Naive thymus-derived CD4-positive, alpha-beta T cell (primary cell): ENCODE measurements around the gene DPP10. TPM values are rescaled to one million over a fixed set of nuclear protein-coding genes. Genes with fewer than 3 reads are reported as not detected.

ENCODE experiments used
- ATAC-seq: fragments of 150-1000 bp; cut with Tn5 transposase; 2 replicates; pipeline ENCODE4 v1.10.0; 2021; ENCODE audit warnings: mild to moderate bottlenecking, moderate library complexity
- CTCF ChIA-PET: fragments of 350-600 bp; sonication (Branson Sonifier 250); formaldehyde crosslinking; loops from one replicate; lab custom pipeline; 2021; ENCODE audit warnings: antibody characterized with exemption; lab: Charles Lee
- POLR2A ChIA-PET: fragments of 350-600 bp; sonication (Branson Sonifier 250); formaldehyde crosslinking; loops from one replicate; lab custom pipeline; 2021; ENCODE audit warnings: antibody characterized with exemption, inconsistent platforms; lab: Charles Lee
- DNase-seq, 9 donors: peaks; one replicate each; pipeline versions ENCODE4 v3.0.0 to v3.0.0-alpha.2; 2020 to 2022; ENCODE audit warnings: mixed read lengths in 1 of 9
- H3K27ac ChIP-seq: one replicate; pipeline ENCODE4 v1.7.0; 2013; ENCODE audit warnings: mild to moderate bottlenecking, low read depth, low read length, moderate library complexity
- H3K27me3 ChIP-seq, 2 donors: one replicate each; pipeline ENCODE4 v1.7.0; 2013; ENCODE audit warnings: low read length in 2 of 2, mild to moderate bottlenecking in 2 of 2, moderate library complexity in 2 of 2; ENCODE audit not compliant: control insufficient read depth in 2 of 2, insufficient read depth in 2 of 2
- H3K36me3 ChIP-seq, 3 experiments: 1 replicate in 2 of 3; 2 replicates in 1 of 3; pipeline ENCODE4 v1.7.0; 2013; ENCODE audit warnings: low read length in 3 of 3, mild to moderate bottlenecking in 3 of 3, moderate library complexity in 1 of 3; ENCODE audit not compliant: insufficient read depth in 3 of 3, control insufficient read depth in 2 of 3
- H3K4me1 ChIP-seq, 2 donors: one replicate each; pipeline ENCODE4 v1.7.0; 2013; ENCODE audit warnings: low read length in 2 of 2, mild to moderate bottlenecking in 2 of 2, moderate library complexity in 1 of 2; ENCODE audit not compliant: control insufficient read depth in 2 of 2, insufficient read depth in 2 of 2
- H3K4me3 ChIP-seq: 2 replicates; pipeline ENCODE4 v1.7.0; 2013; ENCODE audit warnings: mild to moderate bottlenecking, low read length
- H3K9me3 ChIP-seq, 3 experiments: 1 replicate in 2 of 3; 2 replicates in 1 of 3; pipeline ENCODE4 v1.7.0; 2013; ENCODE audit warnings: low read length in 3 of 3; ENCODE audit not compliant: control insufficient read depth in 2 of 3
- H3K27ac Mint-ChIP-seq, 9 donors: one replicate each; pipeline ENCODE4 v1.8.0; 2020 to 2022; ENCODE audit warnings: mixed read lengths in 9 of 9, mild to moderate bottlenecking in 8 of 9, moderate library complexity in 5 of 9, inconsistent platforms in 2 of 9
- H3K27me3 Mint-ChIP-seq, 5 donors: one replicate each; pipeline ENCODE4 v1.8.0; 2021 to 2022; ENCODE audit warnings: mixed read lengths in 5 of 5, mild to moderate bottlenecking in 1 of 5
- H3K36me3 Mint-ChIP-seq, 5 donors: one replicate each; pipeline ENCODE4 v1.8.0; 2020 to 2022; ENCODE audit warnings: mixed read lengths in 5 of 5, mild to moderate bottlenecking in 3 of 5, inconsistent platforms in 1 of 5
- H3K4me1 Mint-ChIP-seq, 7 donors: one replicate each; pipeline ENCODE4 v1.8.0; 2020 to 2022; ENCODE audit warnings: mixed read lengths in 7 of 7, mild to moderate bottlenecking in 3 of 7, inconsistent platforms in 1 of 7
- H3K4me3 Mint-ChIP-seq, 10 donors: one replicate each; pipeline ENCODE4 v1.8.0; 2020 to 2022; ENCODE audit warnings: mild to moderate bottlenecking in 10 of 10, mixed read lengths in 10 of 10, moderate library complexity in 6 of 10, inconsistent platforms in 2 of 10
- H3K9me3 Mint-ChIP-seq, 11 donors: one replicate each; pipeline ENCODE4 v1.8.0; 2020 to 2022; ENCODE audit warnings: mixed read lengths in 11 of 11, mild to moderate bottlenecking in 4 of 11, inconsistent platforms in 1 of 11, moderate library complexity in 1 of 11
- intact Hi-C, 2 donors: fragments of 100-400 bp; cut with micrococcal nuclease; formaldehyde crosslinking; loops; one replicate each; pipeline ENCODE4 v1.15.1; 2023
- polyA plus RNA-seq, 2 donors: library from polyadenylated mRNA; unstranded; fragments of 300-500 nt; fragmentation: Illumina TruSeq; gene quantifications; one replicate each; pipeline ENCODE4 v1.2.3, GENCODE V29; 2021
- total RNA-seq, 6 experiments: library from RNA in 5 of 6; stranded (reverse) in 5 of 6; gene quantifications; 1 replicate in 5 of 6; 2 replicates in 1 of 6; pipeline ENCODE4 v1.2.3 and lab custom pipeline; 2021 to 2026

DPP10 gene
- total and polyA plus RNA-seq, 7 experiments from 2014 or later, result not detected

- POLR2A ChIA-PET, result no interaction called here
- Mint-ChIP-seq H3K9me3 (peaks cover 0 to 3% (median 0%) of the 10 kb centered on the region in 11 donors), H3K4me3 (no peak overlapping the region), H3K4me1 (no peaks in the 10 kb centered on the region), H3K27ac (no peak overlapping the region), H3K36me3 (no peaks in the 10 kb centered on the region), H3K27me3 (peaks cover 0 to 10% (median 4%) of the 10 kb centered on the region in 5 donors)
- intact Hi-C loops, result no loop called here
- no peak for ATAC-seq
- Histone ChIP-seq H3K4me3 (no peak overlapping the region), H3K27ac (no peak overlapping the region), H3K9me3 (no peaks in the 10 kb centered on the region), H3K27me3 (no peaks in the 10 kb centered on the region), H3K36me3 (no peaks in the 10 kb centered on the region), H3K4me1 (no peaks in the 10 kb centered on the region)
- no peak for DNase-seq
- CTCF ChIA-PET, result no interaction called here
Measured at GRCh38 chr2:114789989-114790388, 347.5 kb downstream of the DPP10 start.

GRCh38 chr2:114797540-114797939 lies 355.1 kb downstream of the DPP10 start:
- intact Hi-C loops, result no loop called here
- ChIA-PET POLR2A (no interaction called here), CTCF (no interaction called here)
- no peaks in the 10 kb centered on the region for H3K36me3 ChIP-seq
- peaks cover 0 to 8% (median 0%) of the 10 kb centered on the region in 11 donors for H3K9me3 Mint-ChIP-seq
- H3K36me3 Mint-ChIP-seq, result no peaks in the 10 kb centered on the region
- H3K27me3 ChIP-seq, result no peaks in the 10 kb centered on the region
- H3K27ac Mint-ChIP-seq, result no peak overlapping the region
- H3K4me1 Mint-ChIP-seq, result no peaks in the 10 kb centered on the region
- ATAC-seq, result no peak
- no peak overlapping the region for H3K27ac ChIP-seq
- no peaks in the 10 kb centered on the region for H3K27me3 Mint-ChIP-seq
- H3K9me3 ChIP-seq, result no peaks in the 10 kb centered on the region
- no peak overlapping the region for H3K4me3 ChIP-seq
- no peak overlapping the region for H3K4me3 Mint-ChIP-seq
- no peaks in the 10 kb centered on the region for H3K4me1 ChIP-seq
- no peak for DNase-seq

DNA sequence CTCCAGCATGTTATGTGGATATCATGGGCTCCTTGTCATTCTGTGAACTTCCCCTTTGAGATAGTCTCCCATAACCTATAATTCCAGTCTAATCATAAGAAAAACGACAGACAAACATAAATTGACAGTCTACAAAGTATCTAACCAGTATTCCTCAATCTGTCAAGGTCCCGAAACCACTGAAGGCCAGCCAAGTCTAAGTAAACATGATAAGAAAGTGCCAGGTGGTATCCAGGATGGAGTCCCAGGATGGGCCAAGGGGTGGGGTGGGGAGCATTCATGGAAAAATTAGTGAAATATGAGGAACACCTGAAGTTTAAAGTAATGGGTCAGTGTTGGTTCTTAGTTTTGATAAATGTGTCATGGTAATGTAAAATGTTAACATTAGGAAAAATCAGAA lies 355.5 kb downstream of the DPP10 start:
- Histone ChIP-seq H3K36me3 (no peaks in the 10 kb centered on the region), H3K4me3 (no peak overlapping the region), H3K27ac (no peak overlapping the region), H3K27me3 (no peaks in the 10 kb centered on the region), H3K9me3 (no peaks in the 10 kb centered on the region), H3K4me1 (no peaks in the 10 kb centered on the region)
- Mint-ChIP-seq H3K27ac (no peak overlapping the region), H3K27me3 (no peaks in the 10 kb centered on the region), H3K9me3 (peaks cover 0 to 8% (median 0%) of the 10 kb centered on the region in 11 donors), H3K36me3 (no peaks in the 10 kb centered on the region), H3K4me3 (no peak overlapping the region), H3K4me1 (no peaks in the 10 kb centered on the region)
- ChIA-PET POLR2A (no interaction called here), CTCF (no interaction called here)
- intact Hi-C loops, result no loop called here
- DNase-seq (no peak), ATAC-seq (no peak)

DNA sequence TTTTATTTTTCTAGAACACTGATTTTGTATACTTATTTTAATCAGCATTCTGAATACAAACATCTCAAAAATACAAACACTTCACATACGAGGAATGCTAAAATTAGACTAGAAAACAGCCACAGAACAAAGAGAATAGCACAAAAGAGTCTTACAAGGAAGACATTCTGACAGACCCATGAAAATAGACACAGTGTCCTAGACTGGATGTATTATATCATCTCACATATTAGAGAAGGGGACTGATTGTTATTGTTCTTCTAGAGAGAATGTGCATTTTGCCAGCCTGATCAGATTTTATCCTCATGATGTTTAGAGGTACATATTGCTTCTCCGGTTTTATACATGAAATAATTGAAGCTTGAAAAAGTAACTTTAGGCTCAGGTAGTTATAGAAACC lies 357.9 kb downstream of the DPP10 start:
- Histone ChIP-seq H3K27me3 (no peaks in the 10 kb centered on the region), H3K9me3 (no peaks in the 10 kb centered on the region), H3K36me3 (no peaks in the 10 kb centered on the region), H3K4me3 (no peak overlapping the region), H3K27ac (no peak overlapping the region), H3K4me1 (no peaks in the 10 kb centered on the region)
- H3K27me3 Mint-ChIP-seq, result no peaks in the 10 kb centered on the region
- intact Hi-C loops, result no loop called here
- ChIA-PET POLR2A (no interaction called here), CTCF (no interaction called here)
- H3K27ac Mint-ChIP-seq, result no peak overlapping the region
- no peak for ATAC-seq
- H3K4me1 Mint-ChIP-seq, result no peaks in the 10 kb centered on the region
- H3K4me3 Mint-ChIP-seq, result no peak overlapping the region
- no peak for DNase-seq
- H3K36me3 Mint-ChIP-seq, result no peaks in the 10 kb centered on the region
- H3K9me3 Mint-ChIP-seq, result peaks cover 0 to 10% (median 2%) of the 10 kb centered on the region in 11 donors

- Histone ChIP-seq H3K27me3 (no peaks in the 10 kb centered on the region), H3K36me3 (no peaks in the 10 kb centered on the region), H3K4me3 (no peak overlapping the region), H3K4me1 (no peaks in the 10 kb centered on the region), H3K27ac (no peak overlapping the region), H3K9me3 (no peaks in the 10 kb centered on the region)
- no peak overlapping the region for H3K4me3 Mint-ChIP-seq
- ATAC-seq, result no peak
- no peaks in the 10 kb centered on the region for H3K4me1 Mint-ChIP-seq
- ChIA-PET POLR2A (no interaction called here), CTCF (no interaction called here)
- DNase-seq, result no peak
- peaks cover 0 to 8% (median 0%) of the 10 kb centered on the region in 11 donors for H3K9me3 Mint-ChIP-seq
- intact Hi-C loops, result no loop called here
- no peaks in the 10 kb centered on the region for H3K27me3 Mint-ChIP-seq
- no peaks in the 10 kb centered on the region for H3K36me3 Mint-ChIP-seq
- H3K27ac Mint-ChIP-seq, result no peak overlapping the region
Measured at GRCh38 chr2:114805195-114805594, 362.8 kb downstream of the DPP10 start.

- no peak overlapping the region for H3K27ac Mint-ChIP-seq
- POLR2A ChIA-PET, result no interaction called here
- H3K9me3 Mint-ChIP-seq, result peaks cover 0 to 12% (median 0%) of the 10 kb centered on the region in 11 donors
- no peaks in the 10 kb centered on the region for H3K4me1 Mint-ChIP-seq
- H3K36me3 Mint-ChIP-seq, result no peaks in the 10 kb centered on the region
- Histone ChIP-seq H3K27ac (no peak overlapping the region), H3K9me3 (no peaks in the 10 kb centered on the region), H3K27me3 (no peaks in the 10 kb centered on the region), H3K4me1 (no peaks in the 10 kb centered on the region), H3K36me3 (no peaks in the 10 kb centered on the region), H3K4me3 (no peak overlapping the region)
- no peak for DNase-seq
- H3K27me3 Mint-ChIP-seq, result no peaks in the 10 kb centered on the region
- intact Hi-C loops, result no loop called here
- H3K4me3 Mint-ChIP-seq, result no peak overlapping the region
- CTCF ChIA-PET, result no interaction called here
- ATAC-seq, result no peak
Measured at GRCh38 chr2:114810092-114810491, 367.7 kb downstream of the DPP10 start.

GRCh38 chr2:114812261-114812660 lies 369.8 kb downstream of the DPP10 start:
- peaks cover 0 to 9% (median 0%) of the 10 kb centered on the region in 11 donors for H3K9me3 Mint-ChIP-seq
- H3K4me1 ChIP-seq, result no peaks in the 10 kb centered on the region
- ATAC-seq (no peak), DNase-seq (no peak)
- intact Hi-C loops, result no loop called here
- no peaks in the 10 kb centered on the region for H3K27me3 ChIP-seq
- no peaks in the 10 kb centered on the region for H3K36me3 Mint-ChIP-seq
- no peaks in the 10 kb centered on the region for H3K36me3 ChIP-seq
- ChIA-PET POLR2A (no interaction called here), CTCF (no interaction called here)
- H3K4me1 Mint-ChIP-seq, result no peaks in the 10 kb centered on the region
- H3K4me3 Mint-ChIP-seq, result no peak overlapping the region
- no peaks in the 10 kb centered on the region for H3K9me3 ChIP-seq
- no peak overlapping the region for H3K27ac Mint-ChIP-seq
- no peak overlapping the region for H3K4me3 ChIP-seq
- H3K27me3 Mint-ChIP-seq, result no peaks in the 10 kb centered on the region
- H3K27ac ChIP-seq, result no peak overlapping the region
